Measurements from ENCODE around the gene HIKESHI. TPM values are rescaled to one million over a fixed set of nuclear protein-coding genes. Genes with fewer than 3 reads are reported as not detected.

Gene HIKESHI
- total RNA-seq, 2 experiments from 2014 or later: 34.9 to 48.6 TPM

- intact Hi-C loops (cut with micrococcal nuclease; ENCODE audit: unreplicated experiment): no loop called here
- ChIA-PET POLR2A (no interaction called here), CTCF (ENCODE audit: unreplicated experiment) (no interaction called here)
- no peaks in the 10 kb centered on the region for H3K9me3 ChIP-seq (ENCODE audit: low read length)
- H3K27ac ChIP-seq (ENCODE audit: low read depth, low read length, poor library complexity, severe bottlenecking): no peak overlapping the region
- H3K79me2 ChIP-seq (ENCODE audit: insufficient read depth, low read depth, low read length): no peaks in the 10 kb centered on the region
- no peak overlapping the region for H3K4me3 ChIP-seq (ENCODE audit: low read depth, low read length, poor library complexity, severe bottlenecking)
- H3K9me2 ChIP-seq (ENCODE audit: insufficient read depth, low read length): no peaks in the 10 kb centered on the region
- no peaks in the 10 kb centered on the region for H3K4me1 ChIP-seq (ENCODE audit: insufficient read depth, low read length, poor library complexity, severe bottlenecking)
- no peak for TF ChIP-seq CTCF (conservative IDR thresholded peaks at IDR 0.05; ENCODE audit: low read length)
- H3K4me2 ChIP-seq (ENCODE audit: low read length): no peak overlapping the region
- no peaks in the 10 kb centered on the region for H4K20me1 ChIP-seq (ENCODE audit: insufficient read depth, low read length)
- no TSS peak for BruUV-seq (replicated peaks)
- no peak overlapping the region for H2AFZ ChIP-seq (ENCODE audit: low read length)
- no peak for DNase-seq (ENCODE audit: low spot score)
- H3K36me3 ChIP-seq (ENCODE audit: insufficient read depth, low read length): no peaks in the 10 kb centered on the region
Observed at GRCh38 chr11:86383041-86383955, 81.3 kb downstream of the HIKESHI start.

DNA sequence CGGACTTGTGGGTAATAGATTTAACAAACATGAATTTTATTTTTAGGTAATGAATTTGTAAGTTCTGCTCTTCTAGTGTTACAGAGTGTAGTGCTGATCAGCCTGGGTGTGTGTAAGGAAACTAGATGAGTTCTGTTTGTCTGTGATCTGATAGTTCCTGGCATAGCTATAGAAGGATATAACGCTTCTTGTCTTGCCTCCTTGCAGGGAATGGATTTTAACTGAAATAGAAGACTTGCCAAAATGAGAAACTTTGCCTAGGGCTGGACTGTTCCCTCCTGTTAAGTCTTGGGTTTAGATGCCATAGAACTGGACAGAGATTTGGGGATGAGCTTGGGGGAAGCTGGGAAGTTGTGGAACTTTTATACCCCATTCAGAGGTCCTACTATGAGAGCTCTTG is 84.2 kb downstream of the HIKESHI start:
- H4K20me1 ChIP-seq (ENCODE audit: insufficient read depth, low read length): no peaks in the 10 kb centered on the region
- H3K79me2 ChIP-seq (ENCODE audit: insufficient read depth, low read depth, low read length): no peaks in the 10 kb centered on the region
- no peak overlapping the region for H3K4me3 ChIP-seq (ENCODE audit: low read depth, low read length, poor library complexity, severe bottlenecking)
- no peak for DNase-seq (ENCODE audit: low spot score)
- H3K4me1 ChIP-seq (ENCODE audit: insufficient read depth, low read length, poor library complexity, severe bottlenecking): no peaks in the 10 kb centered on the region
- H2AFZ ChIP-seq (ENCODE audit: low read length): no peak overlapping the region
- intact Hi-C loops (cut with micrococcal nuclease; ENCODE audit: unreplicated experiment): no loop called here
- H3K9me3 ChIP-seq (ENCODE audit: low read length): no peaks in the 10 kb centered on the region
- no peak overlapping the region for H3K27ac ChIP-seq (ENCODE audit: low read depth, low read length, poor library complexity, severe bottlenecking)
- TF ChIP-seq EZH2phosphoT487 (IDR thresholded peaks at IDR 0.05; ENCODE audit: borderline replicate concordance, low read depth, low read length) (no peak), CTCF (conservative IDR thresholded peaks at IDR 0.05; ENCODE audit: low read length) (no peak)
- BruUV-seq (replicated peaks): no TSS peak
- no peak overlapping the region for H3K4me2 ChIP-seq (ENCODE audit: low read length)
- ChIA-PET CTCF (ENCODE audit: unreplicated experiment) (no interaction called here), POLR2A (no interaction called here)
- H3K36me3 ChIP-seq (ENCODE audit: insufficient read depth, low read length): no peaks in the 10 kb centered on the region
- H3K9me2 ChIP-seq (ENCODE audit: insufficient read depth, low read length): no peaks in the 10 kb centered on the region

DNA sequence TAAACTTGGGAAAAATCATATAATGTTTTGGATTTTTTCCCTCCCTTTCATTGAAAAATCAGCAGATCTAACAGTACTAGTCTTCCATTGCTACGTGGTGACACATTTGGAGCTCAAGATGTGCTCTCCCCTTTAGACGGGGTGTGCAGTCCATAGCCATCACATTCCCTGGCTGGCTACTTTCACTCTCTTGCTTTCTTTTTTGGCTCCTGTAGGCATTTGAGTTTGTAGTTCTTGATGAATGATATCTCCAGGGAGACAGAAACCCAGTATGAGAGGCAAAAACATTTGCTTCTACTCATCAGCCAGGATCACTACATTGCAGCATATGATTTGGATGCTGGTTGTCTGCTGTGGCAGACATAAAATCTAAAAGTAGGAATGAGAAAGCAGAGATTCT is 84.7 kb downstream of the HIKESHI start:
- no peaks in the 10 kb centered on the region for H3K4me1 ChIP-seq (ENCODE audit: insufficient read depth, low read length, poor library complexity, severe bottlenecking)
- CTCF ChIA-PET (ENCODE audit: unreplicated experiment): no interaction called here
- no peaks in the 10 kb centered on the region for H3K9me3 ChIP-seq (ENCODE audit: low read length)
- H3K9me2 ChIP-seq (ENCODE audit: insufficient read depth, low read length): no peaks in the 10 kb centered on the region
- POLR2A ChIA-PET: no interaction called here
- H4K20me1 ChIP-seq (ENCODE audit: insufficient read depth, low read length): no peaks in the 10 kb centered on the region
- no peak overlapping the region for H3K27ac ChIP-seq (ENCODE audit: low read depth, low read length, poor library complexity, severe bottlenecking)
- no peaks in the 10 kb centered on the region for H3K79me2 ChIP-seq (ENCODE audit: insufficient read depth, low read depth, low read length)
- BruUV-seq (replicated peaks): no TSS peak
- H3K4me3 ChIP-seq (ENCODE audit: low read depth, low read length, poor library complexity, severe bottlenecking): no peak overlapping the region
- no peak overlapping the region for H2AFZ ChIP-seq (ENCODE audit: low read length)
- no peaks in the 10 kb centered on the region for H3K36me3 ChIP-seq (ENCODE audit: insufficient read depth, low read length)
- TF ChIP-seq EZH2phosphoT487 (IDR thresholded peaks at IDR 0.05; ENCODE audit: borderline replicate concordance, low read depth, low read length): no peak
- no peak for TF ChIP-seq CTCF (conservative IDR thresholded peaks at IDR 0.05; ENCODE audit: low read length)
- no peak overlapping the region for H3K4me2 ChIP-seq (ENCODE audit: low read length)
- DNase-seq (ENCODE audit: low spot score): no peak
- intact Hi-C loops (cut with micrococcal nuclease; ENCODE audit: unreplicated experiment): no loop called here

Data from OCI-LY7 (cell line).